ENCODE data around the gene EMC6.
A peak's percentile ranks its signal among the peaks of the same experiment; 100 is the strongest.
"Not testable (repeated sequence)": the region's sequence is repeated elsewhere in the genome, so short reads cannot be mapped to it uniquely, and the experiment has no call there.

EMC6 gene

GRCh38 chr17:3682033-3682432 is 13.4 kb downstream of the EMC6 start:
- DNase-seq = no peak

GRCh38 chr17:3683054-3683511 is 14.5 kb downstream of the EMC6 start:
- no peak for DNase-seq

GRCh38 chr17:3685174-3685573 is 16.6 kb downstream of the EMC6 start:
- DNase-seq = no peak

- DNase-seq = no peak
Measured at GRCh38 chr17:3688027-3688553, 19.5 kb downstream of the EMC6 start.

- no peak for DNase-seq
Measured at GRCh38 chr17:3688852-3689261, 20.2 kb downstream of the EMC6 start.

GRCh38 chr17:3689262-3690093 is 20.9 kb downstream of the EMC6 start:
- no peak for DNase-seq

- DNase-seq = no peak
Measured at GRCh38 chr17:3690094-3690715, 21.6 kb downstream of the EMC6 start.

- no peak for DNase-seq
Measured at GRCh38 chr17:3691617-3692067, 23.0 kb downstream of the EMC6 start.

- no peak for DNase-seq
Measured at GRCh38 chr17:3692346-3692745, 23.7 kb downstream of the EMC6 start.

- no peak for DNase-seq
Measured at GRCh38 chr17:3693141-3693540, 24.5 kb downstream of the EMC6 start.

- no peak for DNase-seq
Measured at GRCh38 chr17:3693829-3694231, 25.2 kb downstream of the EMC6 start.

- DNase-seq = no peak
Measured at GRCh38 chr17:3695129-3695722, 26.6 kb downstream of the EMC6 start.

- peak; percentile 5 for DNase-seq
Measured at GRCh38 chr17:3695723-3696411, 27.3 kb downstream of the EMC6 start, which contains the start of gene P2RX5. TSS of gene P2RX5 (minus strand) at chr17:3696155. CDS start at chr17:3696005, 150 bp downstream.

- DNase-seq = no peak
Measured at GRCh38 chr17:3697103-3697476, 28.5 kb downstream of the EMC6 start.

- DNase-seq = no peak
Measured at GRCh38 chr17:3698139-3698538, 29.5 kb downstream of the EMC6 start.

- no peak for DNase-seq
Measured at GRCh38 chr17:3699951-3700350, 31.3 kb downstream of the EMC6 start.

GRCh38 chr17:3702041-3702539 is 33.5 kb downstream of the EMC6 start:
- DNase-seq = not testable (repeated sequence)

GRCh38 chr17:3704931-3705717 is 36.5 kb downstream of the EMC6 start:
- no peak for DNase-seq

- not testable (repeated sequence) for DNase-seq
Measured at GRCh38 chr17:3705718-3705984, 37.0 kb downstream of the EMC6 start.

GRCh38 chr17:3708366-3708765 is 39.8 kb downstream of the EMC6 start:
- DNase-seq = no peak

- no peak for DNase-seq
Measured at GRCh38 chr17:3710951-3711383, 42.4 kb downstream of the EMC6 start.

All from GF-D8 (cell line).